Ascending aorta (tissue), 1 donor: ENCODE data around the gene A1CF. TPM values are rescaled to one million over a fixed set of nuclear protein-coding genes. Genes with fewer than 3 reads are reported as not detected.

ENCODE experiments used
- total RNA-seq: library from RNA; depleted of rRNA; stranded (reverse); fragments of >200 nt; gene quantifications from one replicate; pipeline ENCODE4 v1.1.0, GENCODE V29; 2016

The A1CF gene
- total RNA-seq, 1 donor from 2014 or later: not detected

Other genes with a start within 250 kb of the A1CF start
- 0.21 TPM for gene ASAH2B, start 145.7 kb downstream of the A1CF start, total RNA-seq
- 50.2 TPM for gene PRKG1, start 188.9 kb upstream of the A1CF start, total RNA-seq